Activated T-cell treated with anti-CD3 and anti-CD28 coated beads, Interleukin-2, amount 50 U/mL, for 4 hours (primary cell): ENCODE measurements around the gene SNAP47. TPM values are rescaled to one million over a fixed set of nuclear protein-coding genes. Genes with fewer than 3 reads are reported as not detected.
A peak's percentile ranks its signal among the peaks of the same experiment; 100 is the strongest.

ENCODE experiments used
- ATAC-seq, 2 donors: fragments of 200-7000 bp; cut with Tn5 transposase; one replicate each; pipeline ENCODE4 v1.10.0; 2021
- DNase-seq: peaks from one replicate; pipeline ENCODE4 v3.0.0-alpha.2; 2020
- H3K27me3 Mint-ChIP-seq: one replicate; pipeline ENCODE4 v1.8.0; 2021; ENCODE audit warnings: low read depth, mixed read lengths
- H3K36me3 Mint-ChIP-seq: one replicate; pipeline ENCODE4 v1.8.0; 2022; ENCODE audit warnings: mixed read lengths; ENCODE audit not compliant: insufficient read depth
- H3K4me1 Mint-ChIP-seq: one replicate; pipeline ENCODE4 v1.8.0; 2021; ENCODE audit warnings: low read depth, mixed read lengths
- H3K4me3 Mint-ChIP-seq: one replicate; pipeline ENCODE4 v1.8.0; 2021; ENCODE audit warnings: mild to moderate bottlenecking, moderate library complexity, mixed read lengths
- H3K9me3 Mint-ChIP-seq: one replicate; pipeline ENCODE4 v1.8.0; 2021; ENCODE audit warnings: mixed read lengths
- total RNA-seq, 3 donors: library from RNA; stranded (reverse); gene quantifications; one replicate each; pipeline ENCODE4 v1.2.1, GENCODE V29; 2021

SNAP47 gene
- total RNA-seq, 3 donors from 2014 or later = 28.9 to 30.0 (median 29.6) TPM

DNA sequence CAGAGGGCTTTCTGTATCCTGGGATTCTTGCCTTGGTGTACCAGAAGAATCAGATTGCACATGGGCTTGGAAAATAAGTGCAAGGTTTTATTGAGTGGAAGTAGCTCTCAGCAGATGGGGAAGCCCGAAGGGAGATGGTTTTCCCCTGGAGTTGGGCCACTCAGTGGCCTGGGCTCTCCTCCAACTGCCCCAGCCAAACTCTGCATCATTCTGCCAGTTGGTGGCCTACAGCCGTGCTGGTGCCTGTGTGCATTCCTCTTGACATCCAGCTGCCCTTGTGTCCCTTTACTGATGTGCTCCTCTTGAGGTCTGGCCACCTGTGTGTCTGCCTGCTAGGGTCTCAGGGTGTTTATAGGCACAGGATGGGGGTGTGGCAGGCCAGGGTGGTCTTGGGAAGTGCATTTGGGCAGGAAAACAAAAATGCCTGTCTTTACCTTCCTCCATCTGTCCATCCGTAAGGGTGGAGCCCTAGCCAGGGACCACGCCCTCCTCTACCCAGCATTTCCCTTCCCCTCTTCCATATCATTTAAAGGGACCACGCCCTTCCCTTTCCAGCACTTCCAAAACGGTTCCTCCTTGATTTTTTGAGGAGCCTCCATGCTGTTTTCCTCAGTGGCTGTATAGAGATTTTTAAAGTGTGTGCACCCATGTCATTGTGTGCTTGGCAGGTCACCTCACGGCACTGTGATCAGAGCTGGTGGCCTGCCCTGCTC is 18.9 kb downstream of the SNAP47 start:
- ATAC-seq (no peak), DNase-seq (no peak)
- H3K4me3 Mint-ChIP-seq = no peak overlapping the region
- H3K36me3 Mint-ChIP-seq = peaks cover 18% of the 10 kb centered on the region
- no peaks in the 10 kb centered on the region for H3K27me3 Mint-ChIP-seq
- peaks cover 26% of the 10 kb centered on the region for H3K4me1 Mint-ChIP-seq
- H3K9me3 Mint-ChIP-seq = no peaks in the 10 kb centered on the region

DNA sequence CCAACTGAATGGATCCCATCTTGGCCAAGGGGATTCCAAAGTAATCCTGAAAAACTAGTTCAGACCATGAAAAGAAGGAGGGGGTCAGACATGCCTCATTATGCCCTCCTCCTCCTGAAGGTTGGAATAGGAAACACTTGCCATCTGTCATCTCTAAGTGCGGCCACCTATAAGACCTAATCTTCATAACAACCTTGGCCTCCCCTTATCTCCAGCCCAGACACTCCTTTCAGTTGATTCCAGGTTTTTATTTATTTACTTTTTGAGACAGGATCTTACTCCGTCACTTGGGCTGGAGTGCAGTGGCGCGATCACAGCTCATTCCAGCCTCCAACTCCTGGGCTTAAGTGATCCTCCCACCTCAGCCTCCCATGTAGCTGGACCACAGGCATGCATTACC is 19.7 kb downstream of the SNAP47 start:
- Mint-ChIP-seq H3K4me1 (peaks cover 21% of the 10 kb centered on the region), H3K27me3 (no peaks in the 10 kb centered on the region), H3K36me3 (peaks cover 21% of the 10 kb centered on the region), H3K4me3 (no peak overlapping the region), H3K9me3 (no peaks in the 10 kb centered on the region)
- ATAC-seq (no peak), DNase-seq (no peak)

DNA sequence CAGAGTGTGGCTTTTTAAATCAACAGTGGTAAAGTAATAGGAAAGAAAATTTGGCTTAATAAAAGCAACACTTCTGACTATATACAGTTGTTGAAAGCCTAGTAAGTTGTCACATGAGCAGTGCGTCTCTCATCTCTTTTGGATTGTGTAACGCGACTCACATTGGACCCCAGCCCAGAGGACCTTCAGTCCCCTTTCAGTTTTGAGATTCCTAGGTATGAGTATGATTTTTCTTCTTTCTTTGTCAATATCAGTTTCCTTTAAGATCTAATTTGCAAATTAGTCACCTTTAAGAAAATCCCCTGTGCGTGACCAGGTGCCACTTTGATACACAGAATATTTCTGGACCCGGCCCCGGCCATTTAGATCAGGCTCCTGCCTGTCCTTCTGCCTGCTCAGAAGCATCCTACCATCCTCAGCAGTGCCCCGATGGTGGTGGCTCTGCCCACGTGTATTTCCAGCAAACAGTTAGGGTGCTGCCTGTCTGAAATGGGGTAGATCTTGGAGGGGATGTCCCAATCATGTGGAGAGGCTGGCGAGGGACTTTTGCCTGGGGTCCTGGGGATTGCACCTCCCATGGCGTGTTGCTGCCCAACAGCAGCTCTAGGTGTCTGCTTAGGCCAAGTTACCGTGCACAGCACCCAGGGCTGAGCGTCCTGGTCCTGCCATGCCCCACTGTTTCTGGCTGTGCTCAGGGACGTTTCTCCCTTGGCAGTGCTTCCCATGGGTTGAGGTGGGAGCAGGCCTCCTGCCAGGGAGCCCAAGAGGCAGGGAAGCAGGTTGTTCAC is 21.1 kb downstream of the SNAP47 start:
- DNase-seq (no peak), ATAC-seq (peak in 1 of 2 donors; percentile 51)
- Mint-ChIP-seq H3K4me3 (no peak overlapping the region), H3K36me3 (peaks cover 20% of the 10 kb centered on the region), H3K4me1 (peaks cover 31% of the 10 kb centered on the region), H3K9me3 (no peaks in the 10 kb centered on the region), H3K27me3 (no peaks in the 10 kb centered on the region)

DNA sequence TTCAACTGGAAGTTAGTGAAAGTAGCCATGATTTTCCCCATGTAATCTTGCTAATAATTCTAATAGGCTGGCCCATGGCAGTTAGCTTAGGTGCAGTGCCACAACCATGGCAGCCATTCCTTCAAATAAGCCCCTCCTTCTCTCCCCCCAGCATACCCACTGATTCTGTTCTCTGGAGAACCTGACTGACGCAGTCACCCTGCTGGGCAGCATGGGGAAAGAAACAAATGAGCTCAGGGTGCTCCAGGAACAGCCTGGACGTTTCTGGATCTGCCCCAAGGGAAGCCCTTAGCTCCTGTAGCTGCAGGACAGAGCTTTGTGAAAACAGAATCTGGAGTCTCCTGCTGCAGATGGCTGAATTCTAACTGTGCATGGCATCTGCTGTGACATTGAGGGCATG is 22.5 kb downstream of the SNAP47 start:
- DNase-seq (no peak), ATAC-seq (no peak)
- no peaks in the 10 kb centered on the region for H3K9me3 Mint-ChIP-seq
- H3K36me3 Mint-ChIP-seq = peaks cover 17% of the 10 kb centered on the region
- peaks cover 44% of the 10 kb centered on the region for H3K4me1 Mint-ChIP-seq
- no peak overlapping the region for H3K4me3 Mint-ChIP-seq
- H3K27me3 Mint-ChIP-seq = no peaks in the 10 kb centered on the region

DNA sequence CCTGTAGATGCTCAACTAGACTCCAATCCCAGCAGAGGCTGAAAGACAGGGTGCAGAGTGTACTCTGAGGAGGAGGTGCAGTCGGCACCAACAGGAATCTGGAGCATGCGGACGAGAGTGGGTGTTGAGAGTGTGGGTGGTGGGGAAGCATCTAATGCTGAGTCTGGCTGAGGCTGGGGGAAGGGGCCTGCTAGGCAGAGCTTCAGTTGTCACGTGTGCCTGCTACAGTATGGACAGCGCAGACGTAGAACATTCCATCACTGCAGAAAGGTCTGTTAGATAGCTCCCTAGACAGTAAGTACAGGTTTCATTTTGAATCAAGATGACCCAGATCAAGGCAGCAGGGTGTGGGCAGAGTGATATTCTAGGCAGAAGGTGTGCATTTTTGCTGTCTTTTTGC is 23.1 kb downstream of the SNAP47 start:
- Mint-ChIP-seq H3K4me1 (peaks cover 50% of the 10 kb centered on the region), H3K27me3 (no peaks in the 10 kb centered on the region), H3K4me3 (no peak overlapping the region), H3K9me3 (no peaks in the 10 kb centered on the region), H3K36me3 (peaks cover 17% of the 10 kb centered on the region)
- DNase-seq (no peak), ATAC-seq (peak; percentile 25 to 33)

DNA sequence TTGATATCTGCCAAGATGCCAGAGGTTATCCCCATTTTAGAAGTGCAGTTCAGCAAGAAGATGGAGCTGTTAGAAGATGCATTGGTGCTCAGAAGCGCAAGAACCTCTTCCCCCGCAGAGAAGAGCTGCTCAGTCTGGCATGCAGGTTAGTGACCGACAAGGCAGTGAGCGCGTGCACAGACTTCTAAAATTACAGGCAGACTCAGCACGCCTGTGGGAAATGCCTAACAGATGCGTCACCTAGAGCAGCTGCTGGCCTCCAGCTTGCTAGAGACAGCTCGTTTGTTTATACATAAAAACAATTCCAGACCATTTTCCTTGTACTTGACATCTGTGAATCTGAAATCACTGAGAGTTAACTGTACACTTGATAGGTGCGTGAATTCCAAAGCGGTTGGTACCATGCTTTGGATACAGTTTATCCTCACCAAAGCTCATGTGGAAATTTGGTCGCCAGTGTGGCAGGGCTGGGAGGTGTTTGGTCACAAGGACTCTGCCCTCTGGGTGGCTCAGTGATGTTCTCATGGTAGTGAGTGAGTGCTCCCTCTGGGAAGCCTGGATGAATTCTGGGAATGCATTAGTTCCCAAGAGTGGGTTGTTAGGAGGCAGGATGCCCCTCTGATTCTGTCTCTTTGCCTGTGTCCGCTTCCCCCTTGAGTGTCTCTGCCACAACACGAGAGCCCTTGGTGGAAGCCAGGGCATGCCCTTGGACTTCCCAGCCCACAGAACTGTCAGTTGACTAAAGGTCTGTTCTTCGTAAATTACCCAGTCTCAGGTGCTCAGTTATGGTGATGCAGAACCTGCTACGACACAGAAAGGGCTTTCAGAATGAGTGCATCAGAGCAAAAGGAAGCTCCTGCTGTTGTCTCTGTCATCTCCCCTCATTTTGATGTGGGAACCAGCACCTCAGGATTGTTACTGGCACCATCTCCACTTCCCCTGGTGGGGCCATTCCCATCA is 24.4 kb downstream of the SNAP47 start:
- Mint-ChIP-seq H3K9me3 (no peaks in the 10 kb centered on the region), H3K27me3 (no peaks in the 10 kb centered on the region), H3K36me3 (peaks cover 14% of the 10 kb centered on the region), H3K4me1 (peaks cover 62% of the 10 kb centered on the region), H3K4me3 (no peak overlapping the region)
- DNase-seq = no peak
- ATAC-seq = no peak

DNA sequence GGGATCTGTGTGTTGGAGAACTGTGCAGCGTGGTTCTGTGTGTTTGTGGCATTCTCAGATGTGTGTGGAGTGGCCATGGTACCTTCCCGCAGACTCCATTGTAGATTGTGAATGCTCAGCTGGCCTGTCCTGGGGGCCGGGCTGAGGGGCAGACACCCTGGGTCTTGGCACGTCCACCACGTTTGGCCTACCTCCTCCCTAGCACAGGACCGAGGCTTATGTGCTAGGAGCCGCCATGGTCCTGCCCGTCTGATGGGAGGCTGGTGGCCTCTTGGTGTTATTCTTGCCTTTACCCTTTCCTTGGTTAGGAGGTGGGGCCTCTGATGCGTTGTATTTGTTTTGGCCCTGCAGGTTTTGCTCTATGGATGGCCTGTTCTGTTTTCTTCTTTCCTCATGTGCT is 25.1 kb downstream of the SNAP47 start:
- no peak overlapping the region for H3K4me3 Mint-ChIP-seq
- ATAC-seq (no peak), DNase-seq (no peak)
- H3K27me3 Mint-ChIP-seq = no peaks in the 10 kb centered on the region
- H3K4me1 Mint-ChIP-seq = peaks cover 70% of the 10 kb centered on the region
- peaks cover 14% of the 10 kb centered on the region for H3K36me3 Mint-ChIP-seq
- no peaks in the 10 kb centered on the region for H3K9me3 Mint-ChIP-seq

DNA sequence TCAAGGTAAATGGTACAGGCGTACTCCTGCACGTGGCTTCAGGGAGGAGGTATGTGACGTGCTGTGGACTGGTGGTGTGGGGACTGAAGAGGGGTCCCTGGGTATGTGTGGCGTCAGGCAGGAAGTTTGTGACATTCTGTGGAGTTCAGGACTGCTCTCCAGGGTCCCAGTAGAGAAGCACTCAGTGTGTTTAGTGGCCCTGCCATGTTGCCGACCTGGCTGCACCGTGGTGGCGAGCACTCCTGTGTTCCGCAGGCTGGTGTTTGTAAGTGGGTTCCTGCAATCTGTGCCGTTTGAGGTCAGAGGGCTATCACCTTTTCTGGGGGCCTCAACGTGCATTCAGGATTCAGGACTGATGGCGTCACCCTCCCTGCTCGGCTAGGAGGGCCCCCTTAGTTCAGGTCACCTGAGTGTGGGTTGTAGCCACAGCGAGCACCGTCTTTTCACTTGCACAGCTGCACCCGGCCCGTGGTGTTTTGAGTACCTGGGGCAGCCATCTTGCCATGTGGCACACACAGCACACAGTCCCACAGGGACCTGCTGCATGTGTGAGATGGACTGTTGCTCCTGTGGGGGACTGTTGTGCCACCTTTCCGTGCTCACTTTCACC is 26.5 kb downstream of the SNAP47 start:
- DNase-seq (no peak), ATAC-seq (no peak)
- Mint-ChIP-seq H3K4me1 (peaks cover 79% of the 10 kb centered on the region), H3K27me3 (no peaks in the 10 kb centered on the region), H3K9me3 (no peaks in the 10 kb centered on the region), H3K4me3 (no peak overlapping the region), H3K36me3 (peaks cover 14% of the 10 kb centered on the region)

DNA sequence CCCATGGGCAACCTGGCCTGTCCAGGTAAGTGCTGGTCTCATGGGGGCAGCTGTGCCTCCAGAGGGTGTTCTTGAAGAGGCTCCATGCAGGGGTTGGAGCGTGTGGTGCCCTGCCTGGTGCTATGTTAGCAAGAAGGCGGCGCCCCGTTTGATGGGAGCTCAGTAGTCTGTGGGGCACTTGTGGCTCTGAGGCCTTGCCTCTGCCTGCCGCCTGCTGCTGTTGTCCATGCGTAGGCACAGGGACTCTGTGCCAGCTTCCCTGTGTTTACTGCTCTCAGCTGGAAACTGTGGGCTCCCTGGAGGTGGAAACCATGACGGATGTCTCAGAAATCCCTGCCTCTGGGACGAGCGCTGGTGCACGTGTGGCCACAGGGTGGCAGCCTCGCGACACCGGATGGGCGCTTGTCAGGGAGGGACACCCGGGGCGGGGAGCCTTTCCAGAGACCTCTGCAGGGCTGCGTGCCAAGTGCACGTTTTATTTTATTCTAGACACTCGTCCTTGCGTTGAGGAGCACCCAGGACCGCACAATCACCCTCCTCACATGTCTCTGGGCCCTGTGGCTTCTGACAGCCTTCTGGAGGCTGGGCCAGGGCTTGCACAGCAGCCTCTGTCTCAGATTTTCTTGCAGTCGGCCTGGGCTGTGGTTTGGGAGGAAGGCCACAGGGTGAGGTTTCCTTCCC is 27.1 kb downstream of the SNAP47 start:
- ATAC-seq = peak; percentile 81 to 86
- Mint-ChIP-seq H3K27me3 (no peaks in the 10 kb centered on the region), H3K9me3 (no peaks in the 10 kb centered on the region), H3K4me3 (peak overlapping the region; percentile 29), H3K36me3 (peaks cover 14% of the 10 kb centered on the region), H3K4me1 (peaks cover 82% of the 10 kb centered on the region)
- DNase-seq = peak; percentile 82

DNA sequence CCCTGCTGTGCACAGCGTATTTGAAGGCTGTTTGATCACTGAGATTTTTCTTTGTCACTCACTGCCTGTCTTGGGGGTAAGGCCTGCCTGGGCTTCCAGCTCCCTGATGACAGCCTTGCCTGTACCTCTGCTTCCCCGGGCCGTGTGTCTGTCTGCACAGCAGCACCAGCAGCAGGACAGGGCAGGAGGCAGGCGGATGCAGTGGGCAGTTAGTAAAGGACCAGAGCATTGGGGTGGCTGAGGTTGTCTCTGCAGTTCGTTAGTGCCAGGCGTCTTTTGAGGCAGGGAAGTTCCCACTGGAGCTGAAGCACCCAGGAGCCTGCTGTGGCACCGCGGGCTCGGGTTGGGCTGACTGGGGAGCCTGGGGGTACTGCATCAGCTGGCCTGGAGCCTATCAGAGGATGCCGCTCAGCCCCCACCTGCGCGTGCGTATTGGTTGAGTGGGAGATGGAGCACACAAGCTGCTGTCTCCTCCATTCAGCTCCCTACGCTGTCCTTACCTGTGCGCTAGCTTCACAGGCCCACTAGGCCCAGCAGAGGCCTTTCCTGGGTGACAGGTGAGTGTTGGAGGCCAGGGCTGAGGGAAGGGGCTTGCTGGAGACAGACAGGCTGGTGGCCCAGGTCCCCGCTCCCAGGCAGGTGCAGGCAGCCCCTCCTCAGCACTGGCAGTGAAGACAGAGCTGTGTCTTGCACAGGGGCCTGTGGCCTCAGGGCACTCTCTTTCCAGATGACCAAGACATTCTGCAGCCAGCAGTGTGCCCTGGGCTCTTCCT is 28.2 kb downstream of the SNAP47 start:
- H3K27me3 Mint-ChIP-seq = no peaks in the 10 kb centered on the region
- H3K9me3 Mint-ChIP-seq = no peaks in the 10 kb centered on the region
- H3K36me3 Mint-ChIP-seq = peaks cover 12% of the 10 kb centered on the region
- DNase-seq (no peak), ATAC-seq (no peak)
- peaks cover 83% of the 10 kb centered on the region for H3K4me1 Mint-ChIP-seq
- no peak overlapping the region for H3K4me3 Mint-ChIP-seq

DNA sequence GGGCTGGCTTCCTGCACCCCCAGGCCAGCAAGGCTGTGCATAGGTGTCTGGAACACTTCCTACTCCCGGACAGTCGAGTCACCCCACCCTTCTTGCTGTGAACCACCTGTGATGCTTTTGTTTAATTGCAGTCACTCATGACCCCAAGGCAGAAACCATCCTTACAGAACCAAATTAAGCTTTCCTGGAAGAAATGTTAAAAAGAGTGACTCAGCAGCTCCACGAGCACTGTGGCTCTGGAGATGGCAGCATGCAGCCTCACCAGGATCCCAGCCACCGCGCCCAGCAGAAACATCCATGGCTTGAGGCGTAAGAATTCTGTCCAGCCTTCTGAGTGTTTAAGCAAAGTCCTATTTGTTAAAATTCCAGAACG is 28.8 kb downstream of the SNAP47 start:
- Mint-ChIP-seq H3K4me3 (no peak overlapping the region), H3K9me3 (no peaks in the 10 kb centered on the region), H3K4me1 (peaks cover 82% of the 10 kb centered on the region), H3K27me3 (no peaks in the 10 kb centered on the region), H3K36me3 (peaks cover 14% of the 10 kb centered on the region)
- DNase-seq = no peak
- ATAC-seq = no peak

DNA sequence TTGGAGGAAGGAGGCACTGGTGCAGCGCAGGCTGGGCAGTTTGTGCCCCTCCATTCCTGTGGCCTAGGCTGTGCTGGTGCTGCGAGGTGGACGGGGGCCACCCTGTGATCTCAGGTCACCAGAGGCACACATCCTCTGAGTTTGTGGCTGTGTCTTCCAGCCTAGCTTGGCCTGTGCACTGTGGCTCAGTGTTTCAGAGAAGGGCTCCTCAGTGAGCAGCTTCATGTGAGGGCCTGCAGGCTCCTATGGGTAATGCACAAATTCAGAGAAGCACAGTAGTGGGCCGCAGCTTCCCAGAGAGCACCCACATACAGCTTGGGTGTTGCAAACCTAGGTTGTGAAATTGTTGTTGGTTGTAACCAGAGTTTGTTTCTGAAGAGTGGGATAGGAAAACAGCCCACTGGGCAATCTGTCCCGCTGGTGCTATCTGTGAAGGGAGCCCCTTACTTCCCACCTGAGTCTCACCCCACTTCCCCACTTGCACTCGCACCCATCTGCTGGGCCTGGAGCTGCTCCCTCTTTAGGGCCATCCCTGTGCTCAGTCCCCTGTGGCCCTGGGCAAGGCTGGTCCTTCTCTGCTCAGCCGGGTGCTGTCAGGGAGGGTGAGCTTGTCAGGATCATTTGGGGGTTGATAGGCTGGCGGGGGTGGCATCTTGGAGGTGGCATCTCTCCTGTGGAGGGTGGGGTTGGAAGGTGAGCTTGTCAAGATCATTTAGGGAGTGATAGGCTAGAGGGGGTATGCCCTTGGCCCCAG is 30.2 kb downstream of the SNAP47 start:
- Mint-ChIP-seq H3K27me3 (no peaks in the 10 kb centered on the region), H3K36me3 (peaks cover 11% of the 10 kb centered on the region), H3K4me3 (no peak overlapping the region), H3K9me3 (no peaks in the 10 kb centered on the region), H3K4me1 (peaks cover 78% of the 10 kb centered on the region)
- ATAC-seq = no peak
- DNase-seq = no peak
